HG03139 (cell line): Measurements from ENCODE around the gene INSYN1.

Experiments
- ATAC-seq: cut with Tn5 transposase; IDR thresholded peaks from one replicate; pipeline ENCODE4 v1.9.1; 2021; ENCODE audit not compliant: unreplicated experiment

The INSYN1 gene

GRCh38 chr15:73779974-73780373, 26.8 kb upstream of the INSYN1 start:
- ATAC-seq, result no peak

GRCh38 chr15:73777741-73778140, 24.6 kb upstream of the INSYN1 start:
- no peak for ATAC-seq

- ATAC-seq, result no peak
These were observed 20.3 kb upstream of the INSYN1 start for GRCh38 chr15:73773428-73773827.

- no peak for ATAC-seq
These were observed 18.4 kb upstream of the INSYN1 start for GRCh38 chr15:73771385-73772045.

- ATAC-seq, result no peak
These were observed 16.9 kb upstream of the INSYN1 start for GRCh38 chr15:73770050-73770449.

- no peak for ATAC-seq
These were observed 14.8 kb upstream of the INSYN1 start for GRCh38 chr15:73767806-73768501.

- ATAC-seq, result no peak
These were observed 13.4 kb upstream of the INSYN1 start for GRCh38 chr15:73766598-73766997.

GRCh38 chr15:73765778-73766177, 12.6 kb upstream of the INSYN1 start:
- ATAC-seq, result no peak

GRCh38 chr15:73763931-73764330, 10.8 kb upstream of the INSYN1 start:
- ATAC-seq, result no peak

GRCh38 chr15:73760330-73761329, 7.5 kb upstream of the INSYN1 start:
- ATAC-seq, result no peak

GRCh38 chr15:73758461-73758860, 5.3 kb upstream of the INSYN1 start:
- no peak for ATAC-seq

GRCh38 chr15:73757571-73757970, 4.4 kb upstream of the INSYN1 start:
- ATAC-seq, result no peak

GRCh38 chr15:73756947-73757513, 3.9 kb upstream of the INSYN1 start:
- ATAC-seq, result no peak

GRCh38 chr15:73756390-73756789, 3.2 kb upstream of the INSYN1 start:
- ATAC-seq, result no peak

- no peak for ATAC-seq
These were observed 2.8 kb upstream of the INSYN1 start for GRCh38 chr15:73755946-73756345.

GRCh38 chr15:73755481-73755880, 2.3 kb upstream of the INSYN1 start:
- no peak for ATAC-seq

- no peak for ATAC-seq
These were observed 1.3 kb upstream of the INSYN1 start for GRCh38 chr15:73754461-73754860.

GRCh38 chr15:73752806-73753193, 351 bp downstream of the INSYN1 start:
- ATAC-seq, result no peak

GRCh38 chr15:73751899-73752805, 999 bp downstream of the INSYN1 start:
- no peak for ATAC-seq

- no peak for ATAC-seq
These were observed 1.6 kb downstream of the INSYN1 start for GRCh38 chr15:73751511-73751898.
